Fibroblast of lung (primary cell): ENCODE results near the gene ADA. TPM values are rescaled to one million over a fixed set of nuclear protein-coding genes. Genes with fewer than 3 reads are reported as not detected.

Experiments used
- DNase-seq, 2 donors: peaks; one replicate each; pipeline versions ENCODE4 v3.0.0 to v3.0.0-alpha.2; 2010; ENCODE audit warnings: low read depth in 2 of 2
- H2AFZ ChIP-seq: 2 replicates; pipeline ENCODE4 v1.5.1; 2012; ENCODE audit warnings: low read length, control low read depth, inconsistent platforms
- H3K27ac ChIP-seq: 2 replicates; pipeline ENCODE4 v1.5.1; 2011; ENCODE audit warnings: low read length, control low read depth; ENCODE audit not compliant: insufficient read depth
- H3K27me3 ChIP-seq: 2 replicates; pipeline ENCODE4 v1.5.1; 2011; ENCODE audit warnings: mild to moderate bottlenecking, low read length; ENCODE audit not compliant: control insufficient read depth, insufficient read depth
- H3K36me3 ChIP-seq: 2 replicates; pipeline ENCODE4 v1.5.1; 2011; ENCODE audit warnings: low read length; ENCODE audit not compliant: control insufficient read depth, insufficient read depth
- H3K4me1 ChIP-seq: 2 replicates; pipeline ENCODE4 v1.5.1; 2011; ENCODE audit warnings: low read length; ENCODE audit not compliant: control insufficient read depth, insufficient read depth; ENCODE audit errors: extremely low read depth
- H3K4me2 ChIP-seq: 2 replicates; pipeline ENCODE4 v1.5.1; 2011; ENCODE audit warnings: low read length, control low read depth; ENCODE audit not compliant: insufficient read depth; ENCODE audit errors: extremely low read depth
- H3K4me3 ChIP-seq, 4 experiments: fragments of 200-600 bp in 1 of 4; sonication (generic) in 1 of 4; replicated peaks in 1 of 4; 2 replicates each; pipeline ENCODE4 v1.5.1; 2011 to 2016; ENCODE audit warnings: low read length in 4 of 4, low read depth in 3 of 4, mild to moderate bottlenecking in 3 of 4, control low read depth in 2 of 4, inconsistent platforms in 1 of 4, mixed read lengths in 1 of 4; ENCODE audit not compliant: insufficient read depth in 1 of 4; ENCODE audit errors: control extremely low read depth in 1 of 4
- H3K79me2 ChIP-seq: 2 replicates; pipeline ENCODE4 v1.5.1; 2012; ENCODE audit warnings: mild to moderate bottlenecking, low read length, inconsistent platforms; ENCODE audit not compliant: control insufficient read depth, insufficient read depth
- H3K9ac ChIP-seq: 2 replicates; pipeline ENCODE4 v1.5.1; 2011; ENCODE audit warnings: mild to moderate bottlenecking, low read length, control low read depth; ENCODE audit not compliant: insufficient read depth
- H3K9me3 ChIP-seq: 2 replicates; pipeline ENCODE4 v1.5.1; 2012; ENCODE audit warnings: low read depth, low read length; ENCODE audit not compliant: control insufficient read depth, insufficient read depth
- H4K20me1 ChIP-seq: 2 replicates; pipeline ENCODE4 v1.5.1; 2011; ENCODE audit warnings: low read length; ENCODE audit not compliant: control insufficient read depth, insufficient read depth; ENCODE audit errors: extremely low read depth
- CTCF ChIP-seq, 2 donors: IDR thresholded peaks in 1 of 2; conservative IDR thresholded peaks in 1 of 2; 1 replicate in 1 of 2; 2 replicates in 1 of 2; pipeline ENCODE4 v1.5.1; 2011 to 2012; ENCODE audit warnings: low read length in 2 of 2, control low read depth in 1 of 2, inconsistent platforms in 1 of 2, low read depth in 1 of 2, mild to moderate bottlenecking in 1 of 2
- EZH2 ChIP-seq: IDR thresholded peaks from 2 replicates; pipeline ENCODE4 v1.5.1; 2012; ENCODE audit warnings: low read length, control low read depth, mild to moderate bottlenecking; ENCODE audit errors: missing control alignments
- polyA plus RNA-seq, 2 donors: library from polyadenylated mRNA; depleted of rRNA in 1 of 2; stranded (reverse) in 1 of 2; unstranded in 1 of 2; fragments of >200 nt; gene quantifications; 2 replicates each; pipeline ENCODE4 v1.2.1, GENCODE V29; 2011 to 2012; ENCODE audit warnings: missing spikeins in 1 of 2
- total RNA-seq: library from RNA; depleted of rRNA; stranded (reverse); fragments of >200 nt; gene quantifications from 2 replicates; pipeline ENCODE4 v1.2.1, GENCODE V29; 2014

ADA gene
- total and polyA plus RNA-seq, 2 donors (not counting 1 experiment from before 2014, with no cell fraction given): 5.4 to 21.9 TPM

GRCh38 chr20:44593751-44594150, 57.7 kb downstream of the ADA start:
- H3K36me3 ChIP-seq: peaks cover 6% of the 10 kb centered on the region
- H3K4me2 ChIP-seq: no peak overlapping the region
- H3K27me3 ChIP-seq: no peaks in the 10 kb centered on the region
- no peaks in the 10 kb centered on the region for H4K20me1 ChIP-seq
- DNase-seq: no peak
- H3K4me1 ChIP-seq: peaks cover 24% of the 10 kb centered on the region
- no peak overlapping the region for H3K27ac ChIP-seq
- no peak overlapping the region for H2AFZ ChIP-seq
- no peak overlapping the region for H3K4me3 ChIP-seq
- H3K9me3 ChIP-seq: no peaks in the 10 kb centered on the region
- H3K9ac ChIP-seq: no peak overlapping the region
- no peak for TF ChIP-seq EZH2
- no peak for TF ChIP-seq CTCF (conservative IDR thresholded peaks at IDR 0.05 in 1 of 2, IDR thresholded peaks at IDR 0.05 in 1 of 2; ENCODE audit: low read depth in 1 of 2, low read length in 2 of 2)
- peaks cover 5% of the 10 kb centered on the region for H3K79me2 ChIP-seq

- Histone ChIP-seq H3K79me2 (peaks cover 12% of the 10 kb centered on the region), H3K4me3 (no peak overlapping the region), H3K27ac (no peak overlapping the region), H3K4me1 (peaks cover 10% of the 10 kb centered on the region), H4K20me1 (no peaks in the 10 kb centered on the region), H3K4me2 (no peak overlapping the region), H3K27me3 (no peaks in the 10 kb centered on the region), H2AFZ (no peak overlapping the region), H3K36me3 (peaks cover 6% of the 10 kb centered on the region), H3K9me3 (no peaks in the 10 kb centered on the region), H3K9ac (no peak overlapping the region)
- no peak for TF ChIP-seq EZH2
- TF ChIP-seq CTCF (conservative IDR thresholded peaks at IDR 0.05 in 1 of 2, IDR thresholded peaks at IDR 0.05 in 1 of 2; ENCODE audit: low read depth in 1 of 2, low read length in 2 of 2): no peak
- no peak for DNase-seq
Measured at GRCh38 chr20:44592366-44592765, 59.1 kb downstream of the ADA start.

- Histone ChIP-seq H3K79me2 (peaks cover 17% of the 10 kb centered on the region), H3K9ac (no peak overlapping the region), H3K4me3 (no peak overlapping the region), H2AFZ (no peak overlapping the region), H3K4me1 (peaks cover 20% of the 10 kb centered on the region), H4K20me1 (no peaks in the 10 kb centered on the region), H3K27me3 (no peaks in the 10 kb centered on the region), H3K36me3 (peaks cover 6% of the 10 kb centered on the region), H3K9me3 (no peaks in the 10 kb centered on the region), H3K27ac (no peak overlapping the region), H3K4me2 (no peak overlapping the region)
- DNase-seq: no peak
- TF ChIP-seq CTCF (conservative IDR thresholded peaks at IDR 0.05 in 1 of 2, IDR thresholded peaks at IDR 0.05 in 1 of 2; ENCODE audit: low read depth in 1 of 2, low read length in 2 of 2) (no peak), EZH2 (no peak)
Measured at GRCh38 chr20:44590980-44591778, 60.3 kb downstream of the ADA start.
